ENCODE results near the gene MTMR2. TPM values are rescaled to one million over a fixed set of nuclear protein-coding genes. Genes with fewer than 3 reads are reported as not detected.
A peak's percentile ranks its signal among the peaks of the same experiment; 100 is the strongest.

Gene MTMR2
- total and polyA plus RNA-seq, 9 of the 15 experiments (the other 6 are each of a cell fraction or from before 2014, with no cell fraction given), result 12.6 to 35.8 (median 25.2) TPM

DNA sequence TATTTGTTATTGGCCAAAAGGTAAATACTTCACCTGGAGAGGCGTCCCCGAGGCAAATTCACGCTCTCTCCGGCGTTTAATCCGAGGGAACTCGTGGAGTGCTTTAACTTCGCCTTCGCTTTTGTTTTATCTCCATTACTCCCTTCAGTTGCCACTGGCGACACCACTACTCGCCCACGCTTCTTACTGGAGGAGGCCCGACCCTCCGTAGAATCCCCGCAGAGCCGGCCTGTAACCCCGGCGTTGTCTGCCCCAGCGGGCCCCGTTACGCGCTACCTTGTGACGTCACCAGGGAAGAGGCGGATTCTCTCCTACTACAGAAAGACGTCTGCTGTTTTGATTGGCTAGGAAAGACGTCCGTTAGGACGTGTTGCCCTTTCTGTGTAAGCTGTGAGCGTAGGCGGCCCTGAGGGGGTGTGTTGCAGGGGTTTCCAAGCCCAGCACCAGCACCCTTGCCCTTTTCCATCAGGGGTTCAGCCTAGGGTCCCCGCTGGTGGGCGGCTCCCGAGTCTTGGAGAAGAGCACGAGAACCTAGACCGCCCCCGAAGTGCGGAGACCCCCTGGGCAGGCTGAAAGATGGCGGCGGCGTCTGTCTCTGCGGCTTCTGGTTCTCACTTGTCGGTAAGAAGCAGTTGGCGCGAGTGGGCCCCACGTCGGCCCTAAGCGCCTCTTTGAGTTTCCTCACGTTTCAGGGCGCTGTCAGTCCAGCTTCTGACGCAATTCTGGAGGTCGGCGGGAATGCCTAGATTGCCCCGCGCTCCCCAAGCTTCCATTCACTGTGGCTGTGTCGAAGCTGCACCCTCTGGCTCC is 133.6 kb downstream of the MTMR2 start, which contains the start of gene CEP57 (continued):
- TF ChIP-seq NFATC3 (IDR thresholded peaks at IDR 0.05) (peak; percentile 51; the same call in 1 of the 2 replicates), HNRNPLL (IDR thresholded peaks at IDR 0.05; ENCODE audit: low read depth, low read length, poor library complexity, severe bottlenecking) (peak; percentile 94), SMARCC2 (IDR thresholded peaks at IDR 0.05; ENCODE audit: low read depth) (peak; percentile 11; the same call in 1 of the 2 replicates), JUND (IDR thresholded peaks at IDR 0.05; ENCODE audit: borderline replicate concordance, low read depth, low read length) (peak; percentile 87), JUND (tag; IDR thresholded peaks at IDR 0.05; ENCODE audit: borderline replicate concordance, low read depth, low read length) (peak; percentile 71), ZNF232 (CRISPR knock-in tag; IDR thresholded peaks at IDR 0.05) (0 out of 2 replicates have a peak, but pooled peaks have one; percentile 18), RFX5 (IDR thresholded peaks at IDR 0.05; ENCODE audit: low read depth, low read length) (peak; percentile 50; the same call in 1 of the 2 replicates), ZNF165 (CRISPR knock-in tag; IDR thresholded peaks at IDR 0.05; ENCODE audit: borderline replicate concordance) (no peak), ZNF324 (CRISPR knock-in tag; IDR thresholded peaks at IDR 0.05) (no peak), EGR1 (conservative IDR thresholded peaks at IDR 0.05) (peak; percentile 99), SMAD2 (IDR thresholded peaks at IDR 0.05; ENCODE audit: low read depth, low read length) (no peak), XRCC4 (IDR thresholded peaks at IDR 0.05; ENCODE audit: extremely low read depth, insufficient read depth, insufficient read length) (no peak), KLF13 (tag; IDR thresholded peaks at IDR 0.05; ENCODE audit: borderline replicate concordance, low read depth) (peak; percentile 27; the same call in 1 of the 2 replicates), BRCA1 (IDR thresholded peaks at IDR 0.05) (no peak), BRCA1 (CRISPR knock-in tag; IDR thresholded peaks at IDR 0.05) (no peak), ZBTB7A (IDR thresholded peaks at IDR 0.05; ENCODE audit: borderline replicate concordance, control insufficient read depth, low read depth, low read length) (peak; percentile 78), LCOR (CRISPR knock-in tag; IDR thresholded peaks at IDR 0.05) (peak; percentile 82; the same call in 1 of the 2 replicates), ZNF830 (CRISPR knock-in tag; IDR thresholded peaks at IDR 0.05) (0 out of 2 replicates have a peak, but pooled peaks have one; percentile 26), SIX5 (IDR thresholded peaks at IDR 0.05; ENCODE audit: borderline replicate concordance in 1 of 2, insufficient read depth in 1 of 2, low read depth in 1 of 2, low read length in 2 of 2) (no peak), NFYB (IDR thresholded peaks at IDR 0.05; ENCODE audit: extremely low read depth, insufficient read length) (peak; percentile 4)
- TF ChIP-seq, protein P1, sequence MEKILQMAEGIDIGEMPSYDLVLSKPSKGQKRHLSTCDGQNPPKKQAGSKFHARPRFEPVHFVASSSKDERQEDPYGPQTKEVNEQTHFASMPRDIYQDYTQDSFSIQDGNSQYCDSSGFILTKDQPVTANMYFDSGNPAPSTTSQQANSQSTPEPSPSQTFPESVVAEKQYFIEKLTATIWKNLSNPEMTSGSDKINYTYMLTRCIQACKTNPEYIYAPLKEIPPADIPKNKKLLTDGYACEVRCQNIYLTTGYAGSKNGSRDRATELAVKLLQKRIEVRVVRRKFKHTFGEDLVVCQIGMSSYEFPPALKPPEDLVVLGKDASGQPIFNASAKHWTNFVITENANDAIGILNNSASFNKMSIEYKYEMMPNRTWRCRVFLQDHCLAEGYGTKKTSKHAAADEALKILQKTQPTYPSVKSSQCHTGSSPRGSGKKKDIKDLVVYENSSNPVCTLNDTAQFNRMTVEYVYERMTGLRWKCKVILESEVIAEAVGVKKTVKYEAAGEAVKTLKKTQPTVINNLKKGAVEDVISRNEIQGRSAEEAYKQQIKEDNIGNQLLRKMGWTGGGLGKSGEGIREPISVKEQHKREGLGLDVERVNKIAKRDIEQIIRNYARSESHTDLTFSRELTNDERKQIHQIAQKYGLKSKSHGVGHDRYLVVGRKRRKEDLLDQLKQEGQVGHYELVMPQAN (IDR thresholded peaks at IDR 0.05; ENCODE audit: borderline replicate concordance), result peak; percentile 70; the same call in 1 of the 2 replicates
- TF ChIP-seq, protein P2, sequence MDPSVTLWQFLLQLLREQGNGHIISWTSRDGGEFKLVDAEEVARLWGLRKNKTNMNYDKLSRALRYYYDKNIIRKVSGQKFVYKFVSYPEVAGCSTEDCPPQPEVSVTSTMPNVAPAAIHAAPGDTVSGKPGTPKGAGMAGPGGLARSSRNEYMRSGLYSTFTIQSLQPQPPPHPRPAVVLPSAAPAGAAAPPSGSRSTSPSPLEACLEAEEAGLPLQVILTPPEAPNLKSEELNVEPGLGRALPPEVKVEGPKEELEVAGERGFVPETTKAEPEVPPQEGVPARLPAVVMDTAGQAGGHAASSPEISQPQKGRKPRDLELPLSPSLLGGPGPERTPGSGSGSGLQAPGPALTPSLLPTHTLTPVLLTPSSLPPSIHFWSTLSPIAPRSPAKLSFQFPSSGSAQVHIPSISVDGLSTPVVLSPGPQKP (CRISPR knock-in tag; IDR thresholded peaks at IDR 0.05), result no peak
- TF ChIP-seq, protein P3, sequence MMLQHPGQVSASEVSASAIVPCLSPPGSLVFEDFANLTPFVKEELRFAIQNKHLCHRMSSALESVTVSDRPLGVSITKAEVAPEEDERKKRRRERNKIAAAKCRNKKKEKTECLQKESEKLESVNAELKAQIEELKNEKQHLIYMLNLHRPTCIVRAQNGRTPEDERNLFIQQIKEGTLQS (IDR thresholded peaks at IDR 0.05), result peak; percentile 96
- TF ChIP-seq, protein P3 (CRISPR knock-in tag; conservative IDR thresholded peaks at IDR 0.05), result peak; percentile 62; the same call in 1 of the 2 replicates
